Measurements from ENCODE around the gene ZNF845.

DNA sequence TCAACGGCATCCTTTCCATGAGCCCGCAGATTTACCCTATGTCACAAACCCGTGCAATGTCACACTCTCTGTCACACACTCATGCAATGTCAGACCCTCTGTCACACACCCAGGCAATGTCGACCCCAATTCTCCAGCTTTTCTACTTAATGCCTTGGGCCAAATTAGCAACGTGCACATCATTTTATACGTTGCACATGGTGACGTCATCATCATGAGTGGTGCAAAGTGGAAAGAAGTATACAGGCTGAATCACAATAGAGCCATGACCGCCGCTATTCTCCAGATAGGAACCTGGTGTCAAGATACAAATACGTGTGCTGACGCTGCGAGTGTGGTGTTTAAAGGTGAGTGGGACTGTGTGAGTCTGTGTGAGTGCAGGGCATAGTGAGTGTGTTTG, 21.7 kb upstream of the ZNF845 start:
- TF ChIP-seq EZH2 (IDR thresholded peaks at IDR 0.05; ENCODE audit: borderline replicate concordance, low read depth, low read length, severe bottlenecking): no peak
- TF ChIP-seq MYC (IDR thresholded peaks at IDR 0.05; ENCODE audit: low read depth, low read length): no peak
- TF ChIP-seq POLR2A (IDR thresholded peaks at IDR 0.05; ENCODE audit: low read depth, low read length): no peak
- TF ChIP-seq POLR2AphosphoS5 (IDR thresholded peaks at IDR 0.05; ENCODE audit: insufficient read depth, low read depth, low read length): no peak
- TF ChIP-seq, protein P1, sequence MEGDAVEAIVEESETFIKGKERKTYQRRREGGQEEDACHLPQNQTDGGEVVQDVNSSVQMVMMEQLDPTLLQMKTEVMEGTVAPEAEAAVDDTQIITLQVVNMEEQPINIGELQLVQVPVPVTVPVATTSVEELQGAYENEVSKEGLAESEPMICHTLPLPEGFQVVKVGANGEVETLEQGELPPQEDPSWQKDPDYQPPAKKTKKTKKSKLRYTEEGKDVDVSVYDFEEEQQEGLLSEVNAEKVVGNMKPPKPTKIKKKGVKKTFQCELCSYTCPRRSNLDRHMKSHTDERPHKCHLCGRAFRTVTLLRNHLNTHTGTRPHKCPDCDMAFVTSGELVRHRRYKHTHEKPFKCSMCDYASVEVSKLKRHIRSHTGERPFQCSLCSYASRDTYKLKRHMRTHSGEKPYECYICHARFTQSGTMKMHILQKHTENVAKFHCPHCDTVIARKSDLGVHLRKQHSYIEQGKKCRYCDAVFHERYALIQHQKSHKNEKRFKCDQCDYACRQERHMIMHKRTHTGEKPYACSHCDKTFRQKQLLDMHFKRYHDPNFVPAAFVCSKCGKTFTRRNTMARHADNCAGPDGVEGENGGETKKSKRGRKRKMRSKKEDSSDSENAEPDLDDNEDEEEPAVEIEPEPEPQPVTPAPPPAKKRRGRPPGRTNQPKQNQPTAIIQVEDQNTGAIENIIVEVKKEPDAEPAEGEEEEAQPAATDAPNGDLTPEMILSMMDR (IDR thresholded peaks at IDR 0.05; ENCODE audit: extremely low read depth in 1 of 2, insufficient read depth in 1 of 2, low read depth in 1 of 2, low read length in 2 of 2): no peak
- no peak for TF ChIP-seq JUN (IDR thresholded peaks at IDR 0.05; ENCODE audit: borderline replicate concordance, insufficient read depth, insufficient read length, low read depth)
- TF ChIP-seq GATA2 (IDR thresholded peaks at IDR 0.05; ENCODE audit: insufficient read depth, insufficient read length, low read depth, low read length): no peak

All from endothelial cell of umbilical vein (primary cell).